GM08714 (cell line): Measurements from ENCODE around the gene LIPC.
"Not testable (repeated sequence)": the region's sequence is repeated elsewhere in the genome, so short reads cannot be mapped to it uniquely, and the experiment has no call there.

Source experiments
- H3K4me3 ChIP-seq: fragments of 200-500 bp; sonication (Bioruptor generic); 2 replicates; pipeline ENCODE4 v1.5.1; 2014; ENCODE audit warnings: mild to moderate bottlenecking, low read length, inconsistent platforms
- ZNF274 ChIP-seq: IDR thresholded peaks from 2 replicates; pipeline ENCODE4 v1.6.1; 2012; ENCODE audit warnings: mild to moderate bottlenecking, low read depth, low read length

The LIPC gene

DNA sequence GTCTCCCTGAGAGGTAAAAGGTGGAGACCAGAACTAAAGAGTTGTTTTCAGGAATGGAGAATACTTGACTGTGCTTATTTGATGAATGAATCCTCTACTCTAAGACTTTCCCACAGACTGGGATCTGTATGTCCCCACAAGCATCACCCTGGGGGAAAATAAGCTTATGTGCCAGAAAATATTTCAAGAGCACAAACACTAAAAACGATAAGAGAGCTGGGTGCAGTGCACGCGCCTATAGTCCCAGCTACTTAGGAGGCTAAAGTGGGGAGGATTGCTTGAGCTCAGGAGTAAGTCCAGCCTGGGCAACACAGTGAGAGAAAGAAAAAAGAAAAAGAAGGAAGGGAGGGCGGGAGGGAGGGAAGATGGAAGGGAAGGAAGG lies 167.0 kb downstream of the LIPC start:
- H3K4me3 ChIP-seq, result no peak overlapping the region
- TF ChIP-seq ZNF274, result no peak

DNA sequence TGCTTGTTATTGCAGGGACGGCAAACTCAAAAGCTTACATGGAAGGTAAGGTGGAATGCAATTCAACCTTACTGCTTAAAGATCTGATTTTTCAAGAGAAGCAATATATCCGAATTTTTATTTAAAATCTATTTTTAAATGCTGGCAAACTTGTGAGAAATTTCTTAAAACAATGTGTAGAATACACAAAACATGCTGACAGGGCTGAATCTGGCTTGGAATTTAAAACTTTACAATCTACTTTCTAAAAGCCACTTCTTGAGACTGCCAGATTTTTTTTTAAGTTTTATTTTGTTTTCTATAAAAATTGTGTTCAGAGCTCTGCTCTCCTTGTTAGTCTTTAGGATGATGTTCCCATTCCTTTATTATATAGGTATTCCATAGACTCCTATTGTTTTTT lies 171.0 kb downstream of the LIPC start:
- H3K4me3 ChIP-seq, result no peak overlapping the region
- no peak for TF ChIP-seq ZNF274

DNA sequence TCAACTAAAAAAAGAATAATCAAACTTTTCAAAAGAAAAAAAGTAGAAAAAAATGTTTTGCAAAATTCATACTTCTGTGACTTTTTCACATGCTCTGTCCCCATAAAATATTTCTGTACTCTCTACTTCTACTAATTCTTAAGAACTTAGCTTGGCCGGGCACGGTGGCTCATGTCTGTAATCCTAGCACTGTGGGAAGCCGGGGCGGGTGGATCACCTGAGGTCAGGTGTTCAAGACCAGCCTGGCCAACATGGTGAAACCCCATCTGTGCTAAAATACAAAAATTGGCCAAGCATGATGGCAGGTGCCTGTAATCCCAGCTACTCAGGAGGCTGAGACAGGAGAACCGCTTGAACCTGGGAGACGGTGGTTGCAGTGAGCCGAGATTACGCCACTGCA lies 172.1 kb downstream of the LIPC start:
- H3K4me3 ChIP-seq, result not testable (repeated sequence)

DNA sequence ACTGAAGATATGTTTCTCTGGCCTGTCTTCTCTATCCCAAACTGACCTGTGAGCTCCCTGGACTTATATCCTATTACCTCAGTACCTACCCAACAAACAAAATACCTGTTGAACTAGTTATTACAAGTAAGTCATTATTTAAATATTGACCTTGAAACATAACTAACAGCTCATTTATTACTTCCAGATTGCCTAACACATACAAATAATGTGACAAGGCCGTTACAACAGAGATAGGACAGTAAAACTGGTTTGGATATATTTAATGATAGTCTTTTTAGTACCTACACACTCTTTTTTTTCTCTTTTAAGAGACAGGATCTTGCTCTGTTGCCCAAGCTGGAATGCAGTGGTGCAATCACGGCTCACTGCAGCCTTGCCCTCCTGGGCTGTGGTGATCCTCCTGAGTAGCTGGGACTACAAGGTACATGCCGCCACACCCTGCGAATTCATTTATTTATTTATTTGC lies 172.7 kb downstream of the LIPC start:
- no peak for TF ChIP-seq ZNF274
- H3K4me3 ChIP-seq, result no peak overlapping the region

DNA sequence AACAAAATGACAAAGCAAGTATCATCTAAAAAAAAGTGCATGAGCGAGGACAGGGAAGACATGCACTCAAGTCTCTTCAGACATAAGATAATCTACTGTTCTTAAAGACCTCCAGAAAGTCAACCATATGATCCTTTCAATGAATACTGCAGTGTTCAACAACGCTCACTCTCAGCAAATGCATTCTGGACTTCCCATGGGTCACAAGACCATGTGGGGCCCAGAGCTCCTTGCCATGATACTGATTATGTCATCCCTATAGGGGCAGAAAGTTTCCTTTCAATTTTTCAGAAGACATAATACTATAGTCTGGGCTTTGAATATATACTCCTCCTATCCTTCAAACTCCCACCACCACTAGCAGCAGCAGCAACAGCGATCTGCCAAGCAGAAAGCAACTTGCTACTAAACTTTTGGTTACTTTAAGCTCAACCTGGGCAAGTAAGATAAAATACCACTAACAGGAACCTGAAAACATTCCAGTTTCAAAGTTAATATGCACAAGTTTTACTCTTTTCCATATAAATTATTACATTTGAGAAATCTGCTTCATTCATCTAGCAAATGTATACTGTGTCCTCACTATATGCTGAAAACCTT lies 174.2 kb downstream of the LIPC start:
- no peak overlapping the region for H3K4me3 ChIP-seq
- TF ChIP-seq ZNF274, result no peak

DNA sequence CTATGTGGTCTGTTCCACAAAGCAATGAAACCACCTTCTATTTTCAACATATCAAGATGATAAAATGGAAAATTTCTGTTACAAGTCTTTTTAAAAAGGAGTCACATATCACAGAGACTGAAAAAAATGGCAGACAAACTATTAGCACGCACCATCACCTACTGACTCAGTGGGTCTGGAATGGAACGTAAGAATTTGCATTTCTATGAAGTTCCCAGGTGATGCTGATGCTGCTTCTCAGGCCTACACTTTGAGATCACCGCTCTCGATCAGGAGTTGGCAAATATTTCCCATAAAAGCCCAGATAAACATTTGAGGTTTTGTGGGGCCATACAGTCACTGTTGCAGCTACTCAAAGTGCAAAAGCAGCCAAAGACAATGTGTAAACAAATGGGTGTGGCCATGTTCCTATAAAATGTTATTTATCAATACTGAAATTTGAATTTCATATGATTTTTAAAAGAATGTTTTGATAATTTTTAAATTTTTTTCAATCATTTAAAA lies 174.8 kb downstream of the LIPC start:
- TF ChIP-seq ZNF274, result no peak
- no peak overlapping the region for H3K4me3 ChIP-seq

DNA sequence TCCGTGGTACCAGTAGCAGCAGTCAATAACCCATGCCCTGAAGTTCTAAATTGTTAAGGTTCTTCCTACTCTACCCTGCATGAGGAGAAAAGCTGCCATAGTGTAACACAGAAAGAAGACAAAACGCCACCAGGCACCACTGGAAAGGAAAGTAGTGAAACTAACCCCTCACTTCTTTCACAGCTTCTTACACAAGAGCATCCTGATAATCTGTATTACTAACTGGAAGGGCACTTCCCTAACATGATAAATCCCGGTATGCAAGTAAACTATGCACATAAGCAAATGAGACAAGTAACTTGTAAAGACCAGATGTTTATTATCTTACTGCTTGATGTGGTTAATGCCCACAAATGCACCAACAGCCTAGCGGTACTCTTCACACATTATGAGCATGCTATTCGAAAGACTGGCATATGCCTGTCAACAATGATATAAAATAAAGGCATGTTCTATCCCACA lies 176.4 kb downstream of the LIPC start:
- H3K4me3 ChIP-seq, result no peak overlapping the region
- TF ChIP-seq ZNF274, result no peak

DNA sequence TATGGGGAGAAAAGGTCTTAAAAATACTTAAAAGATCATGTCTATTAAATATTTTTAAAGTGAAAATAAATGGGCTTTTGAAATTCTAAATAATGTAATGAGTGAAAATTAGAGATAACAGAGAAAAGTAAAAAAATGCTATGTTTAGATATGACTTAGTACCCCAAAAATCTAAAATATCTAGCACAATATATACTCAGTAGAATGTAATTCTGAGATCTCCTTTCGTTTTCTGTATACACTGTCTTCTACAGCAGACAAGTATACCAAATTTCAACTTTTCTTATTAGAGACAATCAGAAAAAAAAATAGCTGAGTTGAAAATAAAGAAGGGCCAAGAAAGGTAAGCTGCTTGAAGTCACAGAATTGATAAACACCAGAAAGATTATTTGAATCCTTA lies 176.9 kb downstream of the LIPC start:
- no peak for TF ChIP-seq ZNF274
- no peak overlapping the region for H3K4me3 ChIP-seq

DNA sequence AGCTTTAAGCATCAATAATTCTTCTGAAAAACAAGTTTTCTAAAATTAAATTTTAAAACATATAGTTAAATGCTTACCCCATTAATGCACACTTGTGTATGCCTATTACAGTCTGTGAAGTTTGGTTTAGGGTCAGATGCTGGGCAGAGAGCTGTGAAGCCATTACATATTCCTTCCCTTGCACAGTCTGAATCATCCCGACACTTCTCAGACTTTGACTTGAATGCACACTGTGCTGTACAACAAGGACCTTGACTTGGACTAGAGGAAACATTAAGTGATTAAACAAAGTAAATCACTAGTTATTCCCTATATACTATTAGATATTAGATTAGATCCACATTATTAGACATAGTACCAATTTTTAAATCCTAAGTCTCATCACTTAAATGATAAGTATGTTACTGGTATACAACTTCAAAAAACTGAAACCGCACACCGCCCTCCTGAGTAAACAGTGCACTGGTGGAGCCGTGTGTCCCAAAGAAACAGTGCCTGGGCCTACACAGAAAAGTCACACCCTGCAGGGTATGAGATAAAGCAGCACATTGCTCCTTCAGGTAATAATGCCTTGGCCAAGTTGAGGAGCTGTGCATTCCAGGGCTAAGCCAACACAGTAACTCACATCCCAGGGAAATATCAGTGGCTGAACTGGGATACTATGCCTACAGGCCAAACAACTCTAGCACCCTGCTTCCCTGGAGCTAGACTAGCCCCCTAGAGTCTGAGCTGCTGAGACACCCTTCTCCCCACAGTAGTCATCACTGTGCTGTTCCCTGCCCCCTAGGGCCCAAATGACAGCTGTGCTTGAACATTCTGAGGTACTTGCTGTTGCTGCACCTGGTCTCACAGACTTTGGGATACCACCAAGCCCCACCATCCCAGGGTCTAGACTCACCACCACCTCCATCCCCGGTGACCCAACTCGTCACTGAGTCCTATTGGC lies 180.2 kb downstream of the LIPC start:
- no peak overlapping the region for H3K4me3 ChIP-seq
- no peak for TF ChIP-seq ZNF274

DNA sequence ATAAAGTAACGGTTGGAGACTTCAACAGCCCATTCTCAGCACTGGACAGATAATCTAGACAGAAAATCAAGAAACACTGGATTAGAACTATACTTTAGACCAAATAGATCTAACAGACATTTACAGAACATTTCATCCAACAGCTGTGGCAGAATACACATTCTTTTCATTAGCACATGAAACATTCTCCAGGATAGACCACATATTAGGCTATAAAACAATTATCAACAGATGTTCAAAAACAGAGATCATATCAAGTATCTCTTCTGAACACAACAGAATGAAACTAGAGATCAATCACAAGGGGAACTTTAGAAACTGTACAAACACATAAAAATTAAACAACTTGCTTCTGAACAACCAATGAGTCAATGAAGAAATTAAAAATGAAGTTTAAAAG lies 184.4 kb downstream of the LIPC start:
- no peak overlapping the region for H3K4me3 ChIP-seq
- no peak for TF ChIP-seq ZNF274
